Cardiac muscle cell (in vitro differentiated cells and primary cell): ENCODE data around the gene RASAL2. TPM values are rescaled to one million over a fixed set of nuclear protein-coding genes. Genes with fewer than 3 reads are reported as not detected.
"Not testable (repeated sequence)": the region's sequence is repeated elsewhere in the genome, so short reads cannot be mapped to it uniquely, and the experiment has no call there.

Experiments used
- DNase-seq, 2 donors: peaks; one replicate each; pipeline versions ENCODE4 v3.0.0 to v3.0.0-alpha.2; 2010 to 2017; ENCODE audit warnings: low read depth in 1 of 2, low spot score in 1 of 2
- H3K27ac ChIP-seq: fragments of 200-600 bp; sonication (generic); 2 replicates; pipeline ENCODE4 v1.5.1; 2016
- H3K27me3 ChIP-seq: fragments of 200-600 bp; sonication (generic); 2 replicates; pipeline ENCODE4 v1.6.0; 2016; ENCODE audit warnings: control low read depth
- H3K36me3 ChIP-seq: fragments of 200-600 bp; sonication (generic); 2 replicates; pipeline ENCODE4 v1.5.1; 2016; ENCODE audit warnings: control low read depth
- H3K4me1 ChIP-seq: fragments of 200-600 bp; sonication (generic); 2 replicates; pipeline ENCODE4 v1.8.1; 2017; ENCODE audit warnings: low read depth, mild to moderate bottlenecking, mixed run types
- H3K4me3 ChIP-seq: fragments of 200-600 bp; sonication (generic); 2 replicates; pipeline ENCODE4 v1.5.1; 2016; ENCODE audit warnings: mild to moderate bottlenecking
- H3K9me3 ChIP-seq: fragments of 200-600 bp; sonication (generic); 2 replicates; pipeline ENCODE4 v1.5.1; 2017; ENCODE audit warnings: low read depth, mild to moderate bottlenecking, control low read depth
- CTCF ChIP-seq: IDR thresholded peaks from 2 replicates; pipeline ENCODE4 v1.5.1; 2012; ENCODE audit warnings: low read depth, mild to moderate bottlenecking, low read length
- polyA plus RNA-seq: library from polyadenylated mRNA; unstranded; fragments of >200 nt; fragmentation: Nextera tagmentation; extraction: Ambion mirVana; gene quantifications from 2 replicates; pipeline ENCODE4 v1.2.1, GENCODE V29; 2016
- total RNA-seq: library from RNA; depleted of rRNA; stranded (reverse); fragments of >200 nt; gene quantifications from 2 replicates; pipeline ENCODE4 v1.2.3, GENCODE V29; 2016

The RASAL2 gene
- total and polyA plus RNA-seq, 2 experiments from 2014 or later, result 11.2 to 35.3 TPM

DNA sequence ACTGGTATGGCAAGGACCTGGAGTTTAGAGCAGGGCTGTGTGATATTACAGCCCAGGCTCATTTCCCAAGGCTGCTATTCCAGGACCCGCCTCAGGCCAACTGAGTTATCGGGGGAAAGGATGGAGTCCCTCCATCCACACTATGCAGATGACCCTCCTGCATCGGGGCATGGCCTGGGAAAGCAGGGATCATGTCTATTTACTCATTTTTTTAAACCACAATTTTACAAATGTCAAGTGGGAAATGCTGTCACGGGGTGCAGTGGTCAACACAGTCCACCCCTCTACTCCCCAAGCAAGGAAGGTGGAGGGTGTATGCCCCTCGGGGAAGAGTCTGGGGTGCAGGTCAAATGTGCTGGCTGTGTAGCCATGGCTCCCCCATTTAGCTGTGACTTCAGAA, 409.0 kb downstream of the RASAL2 start:
- no peak for TF ChIP-seq CTCF
- H3K9me3 ChIP-seq, result no peaks in the 10 kb centered on the region
- DNase-seq, result no peak

GRCh38 chr1:178503316-178503715, 409.4 kb downstream of the RASAL2 start:
- not testable (repeated sequence) for H3K27me3 ChIP-seq, DNase-seq

More for the DNA sequence above, 409.0 kb downstream of the RASAL2 start:
- H3K36me3 ChIP-seq, result no peaks in the 10 kb centered on the region
- no peak overlapping the region for H3K4me3 ChIP-seq
- H3K4me1 ChIP-seq, result peaks cover 6% of the 10 kb centered on the region
- H3K27ac ChIP-seq, result no peak overlapping the region
- no peaks in the 10 kb centered on the region for H3K27me3 ChIP-seq

DNA sequence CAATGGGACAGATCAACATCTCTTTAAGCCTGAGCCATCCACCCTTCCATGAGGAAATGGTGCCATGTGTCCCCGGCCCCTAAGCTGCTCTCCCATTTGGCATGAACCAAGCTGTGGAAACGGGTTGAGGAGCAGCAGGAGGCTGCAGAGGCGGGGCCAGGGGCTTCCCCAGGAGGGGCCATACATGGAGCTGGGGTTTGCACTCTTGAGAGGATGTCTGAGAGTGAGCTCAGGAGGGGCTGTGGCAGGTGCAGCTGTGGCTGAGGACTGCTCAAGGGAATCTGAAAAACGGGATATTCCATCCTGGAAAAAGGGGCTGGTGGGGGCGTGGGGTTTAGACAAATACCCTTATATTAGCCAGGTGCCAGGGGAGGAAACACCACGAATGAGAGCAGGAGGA, 409.9 kb downstream of the RASAL2 start:
- TF ChIP-seq CTCF, result no peak
- no peak overlapping the region for H3K4me3 ChIP-seq
- H3K36me3 ChIP-seq, result no peaks in the 10 kb centered on the region
- H3K4me1 ChIP-seq, result peaks cover 6% of the 10 kb centered on the region
- H3K27ac ChIP-seq, result no peak overlapping the region
- DNase-seq, result no peak
- H3K9me3 ChIP-seq, result no peaks in the 10 kb centered on the region
- H3K27me3 ChIP-seq, result no peaks in the 10 kb centered on the region

More at GRCh38 chr1:178503316-178503715, 409.4 kb downstream of the RASAL2 start:
- not testable (repeated sequence) for H3K27ac ChIP-seq, H3K36me3 ChIP-seq, H3K4me1 ChIP-seq, H3K9me3 ChIP-seq, H3K4me3 ChIP-seq

DNA sequence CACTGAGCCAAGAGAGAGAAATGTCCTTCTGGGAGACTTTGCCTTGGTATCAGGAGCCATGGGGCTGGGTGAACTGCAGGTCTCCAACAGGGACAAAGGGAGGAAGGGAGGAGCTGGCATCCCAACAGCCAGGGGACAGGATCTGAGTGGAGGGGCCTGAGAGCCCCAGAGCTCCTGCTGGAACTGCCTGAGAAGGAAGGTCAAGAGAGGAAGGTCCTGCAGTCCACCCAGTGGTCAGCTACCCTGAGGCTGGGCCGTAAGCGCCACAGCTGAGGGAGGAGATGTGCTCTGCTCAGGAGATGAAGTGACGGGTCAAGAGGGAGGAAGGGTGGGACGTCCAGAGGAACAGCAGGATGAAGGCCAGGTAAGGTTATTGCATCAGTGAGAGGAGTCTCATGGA, 410.4 kb downstream of the RASAL2 start:
- DNase-seq, result no peak
- H3K36me3 ChIP-seq, result no peaks in the 10 kb centered on the region
- H3K4me3 ChIP-seq, result no peak overlapping the region
- H3K4me1 ChIP-seq, result peaks cover 6% of the 10 kb centered on the region
- H3K27me3 ChIP-seq, result no peaks in the 10 kb centered on the region
- TF ChIP-seq CTCF, result no peak
- H3K27ac ChIP-seq, result no peak overlapping the region
- no peaks in the 10 kb centered on the region for H3K9me3 ChIP-seq

GRCh38 chr1:178506177-178506576, 412.3 kb downstream of the RASAL2 start:
- TF ChIP-seq CTCF, result no peak
- Histone ChIP-seq H3K27me3 (no peaks in the 10 kb centered on the region), H3K36me3 (no peaks in the 10 kb centered on the region)

DNA sequence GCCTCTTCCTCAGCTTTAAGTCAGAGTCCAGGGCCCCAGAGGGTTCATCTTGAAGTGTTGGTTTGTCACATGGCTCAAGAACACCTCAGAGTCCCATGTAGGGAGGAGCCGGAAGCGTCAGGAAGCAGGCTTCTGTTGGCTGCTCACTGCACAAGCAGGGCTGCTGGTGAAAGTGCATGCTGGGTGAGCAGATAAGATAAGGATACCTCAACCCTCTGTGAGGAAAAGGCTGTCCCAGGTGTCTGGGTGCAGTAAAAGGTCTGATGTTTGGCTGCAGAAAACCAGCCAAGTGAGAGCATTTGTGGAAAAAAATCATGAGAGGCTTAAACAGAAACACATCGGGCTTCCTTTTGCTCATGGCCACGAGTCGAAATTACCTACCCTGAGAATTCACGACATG, 412.8 kb downstream of the RASAL2 start:
- H3K27me3 ChIP-seq, result no peaks in the 10 kb centered on the region
- no peak for TF ChIP-seq CTCF
- no peak overlapping the region for H3K4me3 ChIP-seq
- peaks cover 6% of the 10 kb centered on the region for H3K4me1 ChIP-seq
- DNase-seq, result peak in 1 of 2 donors; percentile 38
- H3K27ac ChIP-seq, result peak overlapping the region; percentile 2
- H3K9me3 ChIP-seq, result no peaks in the 10 kb centered on the region
- no peaks in the 10 kb centered on the region for H3K36me3 ChIP-seq

More at GRCh38 chr1:178506177-178506576, 412.3 kb downstream of the RASAL2 start:
- no peak for DNase-seq
- Histone ChIP-seq H3K4me1 (peaks cover 6% of the 10 kb centered on the region), H3K27ac (no peak overlapping the region), H3K4me3 (no peak overlapping the region), H3K9me3 (no peaks in the 10 kb centered on the region)
